Loucy (cell line): ENCODE results near the gene ALMS1.
"Not testable (repeated sequence)": the region's sequence is repeated elsewhere in the genome, so short reads cannot be mapped to it uniquely, and the experiment has no call there.

Experiments used
- EZH2phosphoT487 ChIP-seq: fragments of 200-600 bp; IDR thresholded peaks from 2 replicates; pipeline ENCODE4 v1.6.1; 2018; ENCODE audit warnings: antibody characterized with exemption, mild to moderate bottlenecking, moderate library complexity, borderline replicate concordance
- TF ChIP-seq, protein P1 (sequence below): fragments of 200-600 bp; sonication (generic); conservative IDR thresholded peaks from 2 replicates; pipeline ENCODE4 v1.5.1; 2014; ENCODE audit warnings: mild to moderate bottlenecking, antibody characterized with exemption, low read length

DNA sequence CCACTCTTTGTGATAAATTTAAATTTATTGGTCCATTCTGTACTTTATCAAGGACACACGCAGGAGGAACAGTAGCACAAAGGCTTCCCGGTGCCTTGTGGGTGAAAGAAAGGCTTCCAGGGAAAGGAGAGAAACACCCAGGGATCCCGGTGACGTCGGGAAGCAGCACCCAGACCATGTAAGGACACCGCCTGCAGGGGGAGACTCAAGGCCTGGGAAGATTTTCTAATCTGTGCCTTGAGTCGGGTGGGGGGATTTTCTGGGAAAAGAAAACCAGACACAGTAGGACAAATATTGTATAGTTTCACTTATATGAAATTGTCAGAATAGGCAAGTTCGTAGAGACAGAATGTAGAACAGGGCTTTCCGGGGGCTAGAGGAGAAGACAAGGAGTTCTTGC, 239.0 kb downstream of the ALMS1 start:
- TF ChIP-seq, protein P1, sequence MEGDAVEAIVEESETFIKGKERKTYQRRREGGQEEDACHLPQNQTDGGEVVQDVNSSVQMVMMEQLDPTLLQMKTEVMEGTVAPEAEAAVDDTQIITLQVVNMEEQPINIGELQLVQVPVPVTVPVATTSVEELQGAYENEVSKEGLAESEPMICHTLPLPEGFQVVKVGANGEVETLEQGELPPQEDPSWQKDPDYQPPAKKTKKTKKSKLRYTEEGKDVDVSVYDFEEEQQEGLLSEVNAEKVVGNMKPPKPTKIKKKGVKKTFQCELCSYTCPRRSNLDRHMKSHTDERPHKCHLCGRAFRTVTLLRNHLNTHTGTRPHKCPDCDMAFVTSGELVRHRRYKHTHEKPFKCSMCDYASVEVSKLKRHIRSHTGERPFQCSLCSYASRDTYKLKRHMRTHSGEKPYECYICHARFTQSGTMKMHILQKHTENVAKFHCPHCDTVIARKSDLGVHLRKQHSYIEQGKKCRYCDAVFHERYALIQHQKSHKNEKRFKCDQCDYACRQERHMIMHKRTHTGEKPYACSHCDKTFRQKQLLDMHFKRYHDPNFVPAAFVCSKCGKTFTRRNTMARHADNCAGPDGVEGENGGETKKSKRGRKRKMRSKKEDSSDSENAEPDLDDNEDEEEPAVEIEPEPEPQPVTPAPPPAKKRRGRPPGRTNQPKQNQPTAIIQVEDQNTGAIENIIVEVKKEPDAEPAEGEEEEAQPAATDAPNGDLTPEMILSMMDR, result not testable (repeated sequence)
- TF ChIP-seq EZH2phosphoT487, result not testable (repeated sequence)
